ENCODE measurements around the gene C10orf90.

Gene C10orf90

GRCh38 chr10:126593968-126594701 lies 76.4 kb downstream of the C10orf90 start:
- CTCF ChIA-PET: no interaction called here
- POLR2A ChIA-PET: no interaction called here
- DNase-seq (ENCODE audit: extremely low spot score): no peak
- no peak for TF ChIP-seq PKNOX1 (IDR thresholded peaks at IDR 0.05)
- TF ChIP-seq FOXK2 (IDR thresholded peaks at IDR 0.05): no peak
- TF ChIP-seq FOXM1 (IDR thresholded peaks at IDR 0.05; ENCODE audit: borderline replicate concordance): no peak
- no peak for TF ChIP-seq BHLHE40 (IDR thresholded peaks at IDR 0.05; ENCODE audit: borderline replicate concordance)
- TF ChIP-seq CTBP1 (IDR thresholded peaks at IDR 0.05; ENCODE audit: borderline replicate concordance): no peak
- TF ChIP-seq HDGF (IDR thresholded peaks at IDR 0.05; ENCODE audit: borderline replicate concordance): no peak
- TF ChIP-seq FOXA1 (IDR thresholded peaks at IDR 0.05): no peak
- no peak for TF ChIP-seq ELF4 (IDR thresholded peaks at IDR 0.05)
- TF ChIP-seq ARNT (IDR thresholded peaks at IDR 0.05): no peak
- TF ChIP-seq L3MBTL2 (conservative IDR thresholded peaks at IDR 0.05): no peak
- no peak for TF ChIP-seq LEF1 (IDR thresholded peaks at IDR 0.05; ENCODE audit: borderline replicate concordance)
- TF ChIP-seq SP1 (IDR thresholded peaks at IDR 0.05): no peak
- no peak for TF ChIP-seq SUZ12 (IDR thresholded peaks at IDR 0.05)
- TF ChIP-seq ZNF384 (IDR thresholded peaks at IDR 0.05): no peak

GRCh38 chr10:126592901-126593300 lies 77.6 kb downstream of the C10orf90 start:
- CTCF ChIA-PET: no interaction called here
- POLR2A ChIA-PET: no interaction called here
- no peak for TF ChIP-seq NFRKB (IDR thresholded peaks at IDR 0.05)
- DNase-seq (ENCODE audit: extremely low spot score): no peak

GRCh38 chr10:126588024-126588423 lies 82.5 kb downstream of the C10orf90 start:
- TF ChIP-seq SUZ12 (IDR thresholded peaks at IDR 0.05) (no peak), FOXA1 (IDR thresholded peaks at IDR 0.05) (no peak), HDGF (IDR thresholded peaks at IDR 0.05; ENCODE audit: borderline replicate concordance) (no peak), CTBP1 (IDR thresholded peaks at IDR 0.05; ENCODE audit: borderline replicate concordance) (no peak), SP1 (IDR thresholded peaks at IDR 0.05) (no peak), FOXM1 (IDR thresholded peaks at IDR 0.05; ENCODE audit: borderline replicate concordance) (no peak), TARDBP (IDR thresholded peaks at IDR 0.05) (no peak), NFRKB (IDR thresholded peaks at IDR 0.05) (no peak), ZNF384 (IDR thresholded peaks at IDR 0.05) (no peak), BHLHE40 (IDR thresholded peaks at IDR 0.05; ENCODE audit: borderline replicate concordance) (no peak), FOXK2 (IDR thresholded peaks at IDR 0.05) (no peak), LEF1 (IDR thresholded peaks at IDR 0.05; ENCODE audit: borderline replicate concordance) (no peak), L3MBTL2 (conservative IDR thresholded peaks at IDR 0.05) (no peak), PKNOX1 (IDR thresholded peaks at IDR 0.05) (no peak)
- CTCF ChIA-PET: no interaction called here
- POLR2A ChIA-PET: no interaction called here
- no peak for DNase-seq (ENCODE audit: extremely low spot score)

- TF ChIP-seq FOXM1 (IDR thresholded peaks at IDR 0.05; ENCODE audit: borderline replicate concordance) (no peak), LEF1 (IDR thresholded peaks at IDR 0.05; ENCODE audit: borderline replicate concordance) (no peak), BHLHE40 (IDR thresholded peaks at IDR 0.05; ENCODE audit: borderline replicate concordance) (no peak), NFRKB (IDR thresholded peaks at IDR 0.05) (no peak), FOXA1 (IDR thresholded peaks at IDR 0.05) (no peak), ELF4 (IDR thresholded peaks at IDR 0.05) (no peak), SUZ12 (IDR thresholded peaks at IDR 0.05) (no peak), ARNT (IDR thresholded peaks at IDR 0.05) (no peak), SP1 (IDR thresholded peaks at IDR 0.05) (no peak), L3MBTL2 (conservative IDR thresholded peaks at IDR 0.05) (no peak), CTBP1 (IDR thresholded peaks at IDR 0.05; ENCODE audit: borderline replicate concordance) (no peak), PKNOX1 (IDR thresholded peaks at IDR 0.05) (no peak), ZNF384 (IDR thresholded peaks at IDR 0.05) (no peak), HDGF (IDR thresholded peaks at IDR 0.05; ENCODE audit: borderline replicate concordance) (no peak), TARDBP (IDR thresholded peaks at IDR 0.05) (no peak), FOXK2 (IDR thresholded peaks at IDR 0.05) (no peak)
- ChIA-PET CTCF (no interaction called here), POLR2A (no interaction called here)
- no peak for DNase-seq (ENCODE audit: extremely low spot score)
These were observed 83.6 kb downstream of the C10orf90 start for GRCh38 chr10:126586878-126587277.

- ChIA-PET POLR2A (no interaction called here), CTCF (no interaction called here)
- DNase-seq (ENCODE audit: extremely low spot score): no peak
- TF ChIP-seq BHLHE40 (IDR thresholded peaks at IDR 0.05; ENCODE audit: borderline replicate concordance) (no peak), L3MBTL2 (conservative IDR thresholded peaks at IDR 0.05) (no peak), NFRKB (IDR thresholded peaks at IDR 0.05) (no peak), FOXA1 (IDR thresholded peaks at IDR 0.05) (no peak), FOXK2 (IDR thresholded peaks at IDR 0.05) (no peak), CTBP1 (IDR thresholded peaks at IDR 0.05; ENCODE audit: borderline replicate concordance) (no peak), HDGF (IDR thresholded peaks at IDR 0.05; ENCODE audit: borderline replicate concordance) (no peak), LEF1 (IDR thresholded peaks at IDR 0.05; ENCODE audit: borderline replicate concordance) (no peak), ZNF384 (IDR thresholded peaks at IDR 0.05) (no peak), TARDBP (IDR thresholded peaks at IDR 0.05) (no peak), ELF4 (IDR thresholded peaks at IDR 0.05) (no peak), SP1 (IDR thresholded peaks at IDR 0.05) (no peak)
These were observed 84.4 kb downstream of the C10orf90 start for GRCh38 chr10:126586128-126586527.

Data from HEK293T (cell line).